Brain microvascular endothelial cell (primary cell): ENCODE results near the gene MPDU1.
A peak's percentile ranks its signal among the peaks of the same experiment; 100 is the strongest.

Experiments used
- DNase-seq: peaks from one replicate; pipeline ENCODE4 v3.0.0-alpha.2; 2020
- H3K27ac ChIP-seq: fragments of 250-450 bp; sonication (Bioruptor Pico); 2 replicates; pipeline ENCODE4 v1.5.1; 2020; ENCODE audit warnings: mild to moderate bottlenecking, moderate library complexity
- H3K27me3 ChIP-seq: fragments of 250-450 bp; sonication (Bioruptor Pico); replicated peaks from 2 replicates; pipeline ENCODE4 v1.5.1; 2020; ENCODE audit warnings: mild to moderate bottlenecking
- H3K36me3 ChIP-seq: fragments of 250-450 bp; sonication (Bioruptor Pico); replicated peaks from 2 replicates; pipeline ENCODE4 v1.5.1; 2020; ENCODE audit warnings: mild to moderate bottlenecking
- H3K4me3 ChIP-seq: 2 replicates; pipeline ENCODE4 v1.5.1; 2011; ENCODE audit warnings: low read depth, mild to moderate bottlenecking, control low read depth, low read length, moderate library complexity
- CTCF ChIP-seq: IDR thresholded peaks from 2 replicates; pipeline ENCODE4 v1.5.1; 2011; ENCODE audit warnings: low read depth, mild to moderate bottlenecking, moderate library complexity, low read length, control low read depth, inconsistent platforms; ENCODE audit errors: missing control alignments
- in situ Hi-C: cut with HindIII; loops from 2 replicates; pipeline ENCODE4 v1.10.0; 2017; ENCODE audit warnings: low sequenced_read_pairs, low pct_ligation_motif_present

Gene MPDU1

GRCh38 chr17:7548585-7549400 lies 34.9 kb upstream of the MPDU1 start, which contains the start of gene TNFSF12:
TSS of gene TNFSF12 (plus strand) at chr17:7549058. CDS start at chr17:7549154, 96 bp downstream.
- no peak within 1 kb of the TSS for H3K27ac ChIP-seq

GRCh38 chr17:7549401-7550055 lies 34.1 kb upstream of the MPDU1 start:
- DNase-seq = no peak
- no peaks in the 10 kb centered on the region for H3K27me3 ChIP-seq
- peak overlapping the region; percentile 66 for H3K4me3 ChIP-seq
- no peak for TF ChIP-seq CTCF
- in situ Hi-C loops = no loop called here
- H3K27ac ChIP-seq = no peak overlapping the region
- no peaks in the 10 kb centered on the region for H3K36me3 ChIP-seq

More at GRCh38 chr17:7548585-7549400, 34.9 kb upstream of the MPDU1 start, which contains the start of gene TNFSF12:
- TF ChIP-seq CTCF = peak; percentile 14
- in situ Hi-C loops = no loop called here
- Histone ChIP-seq H3K36me3 (no peaks in the 10 kb centered on the region), H3K27me3 (no peaks in the 10 kb centered on the region), H3K4me3 (peak within 1 kb of the TSS; percentile 66)
- no peak for DNase-seq

GRCh38 chr17:7550344-7550743 lies 33.3 kb upstream of the MPDU1 start:
- in situ Hi-C loops = no loop called here
- Histone ChIP-seq H3K27ac (no peak overlapping the region), H3K4me3 (no peak overlapping the region), H3K36me3 (no peaks in the 10 kb centered on the region), H3K27me3 (no peaks in the 10 kb centered on the region)
- DNase-seq = no peak
- no peak for TF ChIP-seq CTCF

GRCh38 chr17:7551396-7551795 lies 32.3 kb upstream of the MPDU1 start:
- H3K36me3 ChIP-seq = no peaks in the 10 kb centered on the region
- DNase-seq = no peak
- no peaks in the 10 kb centered on the region for H3K27me3 ChIP-seq
- no peak overlapping the region for H3K4me3 ChIP-seq
- in situ Hi-C loops = no loop called here
- H3K27ac ChIP-seq = no peak overlapping the region
- TF ChIP-seq CTCF = no peak

- no peak for DNase-seq
- in situ Hi-C loops = no loop called here
- no peak for TF ChIP-seq CTCF
- H3K36me3 ChIP-seq = no peaks in the 10 kb centered on the region
- H3K27me3 ChIP-seq = no peaks in the 10 kb centered on the region
- no peak overlapping the region for H3K27ac ChIP-seq
- no peak overlapping the region for H3K4me3 ChIP-seq
These were observed 31.0 kb upstream of the MPDU1 start for GRCh38 chr17:7552621-7553051.
